Fibroblast of villous mesenchyme (primary cell): ENCODE results near the gene CIROP. TPM values are rescaled to one million over a fixed set of nuclear protein-coding genes. Genes with fewer than 3 reads are reported as not detected.
A peak's percentile ranks its signal among the peaks of the same experiment; 100 is the strongest.
"Not testable (repeated sequence)": the region's sequence is repeated elsewhere in the genome, so short reads cannot be mapped to it uniquely, and the experiment has no call there.

Source experiments
- DNase-seq: peaks from one replicate; pipeline ENCODE4 v3.0.0-alpha.2; 2010; ENCODE audit warnings: low read depth
- H3K4me3 ChIP-seq: 2 replicates; pipeline ENCODE4 v1.5.1; 2011; ENCODE audit warnings: low read depth, mild to moderate bottlenecking, low read length
- total RNA-seq: library from RNA; depleted of rRNA; stranded (reverse); fragments of >200 nt; gene quantifications from 2 replicates; pipeline ENCODE4 v1.2.3, GENCODE V29; 2012
- TF ChIP-seq, protein P1 (sequence below): IDR thresholded peaks from 2 replicates; pipeline ENCODE4 v1.5.1; 2012; ENCODE audit warnings: low read depth, mild to moderate bottlenecking, low read length; ENCODE audit not compliant: insufficient read depth

The CIROP gene
- total RNA-seq, 1 donor: not detected

DNA sequence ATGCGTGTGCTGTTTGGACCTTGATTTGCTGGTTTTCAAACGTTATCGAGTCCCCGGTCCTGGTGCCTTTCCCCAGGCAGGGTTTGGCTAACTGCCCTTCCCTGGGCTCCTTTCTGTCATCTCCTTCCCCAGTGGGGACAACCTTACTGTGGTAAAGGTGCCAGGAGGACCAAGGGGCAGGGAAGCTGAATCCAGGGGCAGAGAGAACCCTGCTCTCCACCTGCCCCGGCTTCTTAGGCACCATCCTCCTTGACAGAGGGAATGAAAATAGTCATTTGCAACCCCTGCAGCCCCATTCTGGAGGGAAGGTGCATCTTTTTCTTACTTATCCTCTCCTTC is 9.3 kb upstream of the CIROP start:
- TF ChIP-seq, protein P1, sequence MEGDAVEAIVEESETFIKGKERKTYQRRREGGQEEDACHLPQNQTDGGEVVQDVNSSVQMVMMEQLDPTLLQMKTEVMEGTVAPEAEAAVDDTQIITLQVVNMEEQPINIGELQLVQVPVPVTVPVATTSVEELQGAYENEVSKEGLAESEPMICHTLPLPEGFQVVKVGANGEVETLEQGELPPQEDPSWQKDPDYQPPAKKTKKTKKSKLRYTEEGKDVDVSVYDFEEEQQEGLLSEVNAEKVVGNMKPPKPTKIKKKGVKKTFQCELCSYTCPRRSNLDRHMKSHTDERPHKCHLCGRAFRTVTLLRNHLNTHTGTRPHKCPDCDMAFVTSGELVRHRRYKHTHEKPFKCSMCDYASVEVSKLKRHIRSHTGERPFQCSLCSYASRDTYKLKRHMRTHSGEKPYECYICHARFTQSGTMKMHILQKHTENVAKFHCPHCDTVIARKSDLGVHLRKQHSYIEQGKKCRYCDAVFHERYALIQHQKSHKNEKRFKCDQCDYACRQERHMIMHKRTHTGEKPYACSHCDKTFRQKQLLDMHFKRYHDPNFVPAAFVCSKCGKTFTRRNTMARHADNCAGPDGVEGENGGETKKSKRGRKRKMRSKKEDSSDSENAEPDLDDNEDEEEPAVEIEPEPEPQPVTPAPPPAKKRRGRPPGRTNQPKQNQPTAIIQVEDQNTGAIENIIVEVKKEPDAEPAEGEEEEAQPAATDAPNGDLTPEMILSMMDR: no peak
- no peak overlapping the region for H3K4me3 ChIP-seq
- DNase-seq: no peak

GRCh38 chr14:23113431-23114119 is 8.8 kb upstream of the CIROP start:
- TF ChIP-seq, protein P1: no peak
- DNase-seq: peak; percentile 71
- no peak overlapping the region for H3K4me3 ChIP-seq

DNA sequence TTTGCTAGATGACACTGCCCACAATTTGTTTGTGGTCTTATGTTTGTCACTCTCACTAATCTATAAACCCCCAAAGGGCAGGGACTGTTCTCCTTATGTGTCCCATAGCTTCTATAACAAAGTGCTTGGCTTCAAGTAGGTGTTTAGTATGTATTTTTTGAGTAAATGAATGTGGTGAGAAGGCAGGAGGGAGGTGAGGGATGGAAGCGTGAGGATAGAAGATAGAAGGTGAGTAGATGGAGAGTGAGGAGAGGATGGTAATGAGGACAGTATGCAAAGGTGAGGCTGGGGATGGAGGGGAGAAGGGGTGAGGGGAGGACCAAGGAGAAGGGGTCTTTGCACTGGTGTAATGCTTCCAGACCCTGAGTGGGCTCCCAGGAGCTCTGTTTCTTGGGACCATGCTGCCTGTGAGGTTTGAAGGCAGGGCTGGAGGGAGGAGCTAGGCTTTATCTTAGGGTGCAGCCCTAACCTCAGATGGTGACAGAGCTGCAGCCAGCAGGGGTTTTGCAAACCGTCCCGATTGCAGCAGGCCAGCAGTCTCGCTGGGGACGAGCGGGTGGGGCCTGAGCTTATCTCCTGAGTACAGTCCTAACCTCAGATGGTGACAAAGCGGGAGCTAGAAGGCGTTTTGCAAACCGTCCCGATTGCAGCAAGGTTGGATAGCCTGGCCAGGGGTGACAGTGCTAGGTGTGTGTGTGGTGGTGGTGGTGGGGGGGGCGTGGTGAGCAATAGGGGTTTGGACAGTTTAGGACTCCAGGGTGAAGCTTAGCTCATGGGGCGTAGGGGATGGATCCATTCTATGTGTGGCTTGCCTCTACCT is 7.8 kb upstream of the CIROP start:
- DNase-seq: peak; percentile 31
- H3K4me3 ChIP-seq: no peak overlapping the region
- TF ChIP-seq, protein P1: no peak

GRCh38 chr14:23110579-23111365 is 6.0 kb upstream of the CIROP start:
- no peak for DNase-seq
- H3K4me3 ChIP-seq: no peak overlapping the region
- TF ChIP-seq, protein P1: no peak

DNA sequence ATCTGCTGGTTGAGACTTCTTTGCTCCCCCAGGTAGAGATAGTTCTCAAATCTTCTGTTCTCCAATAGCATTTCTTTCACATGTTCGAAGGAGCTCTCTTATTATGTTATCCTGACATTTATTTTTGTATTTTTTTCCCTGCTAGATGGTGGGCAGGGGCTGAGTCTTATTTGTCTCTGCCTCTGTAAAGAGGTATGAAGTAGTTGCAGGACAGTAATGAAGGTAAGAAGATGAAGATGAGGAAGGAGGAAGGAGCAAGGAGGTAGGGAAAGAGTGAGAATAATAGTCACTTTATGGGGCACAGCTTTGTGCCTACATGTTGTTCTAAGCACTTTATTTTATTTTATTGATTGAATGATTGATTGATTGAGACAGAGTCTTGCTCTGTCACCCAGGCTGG is 5.0 kb upstream of the CIROP start:
- no peak overlapping the region for H3K4me3 ChIP-seq
- TF ChIP-seq, protein P1: no peak
- no peak for DNase-seq

DNA sequence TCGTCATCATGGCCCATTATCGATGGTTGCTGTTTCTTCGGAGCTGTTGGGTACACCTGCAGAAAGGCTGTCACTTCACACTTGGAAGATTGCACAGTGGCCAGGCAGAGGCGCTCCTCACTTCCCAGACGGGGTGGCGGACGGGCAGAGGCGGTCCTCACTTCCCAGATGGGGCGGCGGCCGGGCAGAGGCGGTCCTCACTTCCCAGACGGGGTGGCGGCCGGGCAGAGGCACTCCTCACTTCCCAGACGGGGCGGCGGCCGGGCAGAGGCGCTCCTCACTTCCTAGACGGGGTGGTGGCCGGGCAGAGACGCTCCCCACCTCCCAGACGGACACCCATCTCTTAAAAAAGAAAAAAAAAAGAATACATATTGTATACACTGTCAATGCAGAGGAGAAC is 3.4 kb upstream of the CIROP start:
- not testable (repeated sequence) for H3K4me3 ChIP-seq, DNase-seq

GRCh38 chr14:23107620-23108019 is 2.8 kb upstream of the CIROP start:
- DNase-seq, H3K4me3 ChIP-seq: not testable (repeated sequence)

DNA sequence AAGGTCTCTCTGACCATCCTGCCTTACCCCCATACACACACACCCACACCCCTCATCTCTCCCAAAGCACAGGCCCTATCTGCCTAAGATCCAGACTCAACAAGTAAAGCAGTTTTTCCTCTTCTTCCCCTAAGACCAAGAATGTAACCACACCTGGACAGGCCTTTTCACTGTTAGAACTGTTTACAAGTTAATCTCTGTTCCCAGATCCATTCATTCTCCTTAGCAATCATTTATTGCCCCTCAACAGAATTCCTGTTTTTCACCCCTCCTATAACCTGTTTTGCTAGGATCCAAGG is 1.9 kb upstream of the CIROP start:
- H3K4me3 ChIP-seq: no peak overlapping the region
- DNase-seq: no peak
- TF ChIP-seq, protein P1: no peak
